Neuronal stem cell (in vitro differentiated cells): ENCODE data around the gene CYP11A1.

Experiments
- DNase-seq: peaks from one replicate; pipeline ENCODE4 v3.0.0-alpha.2; 2013; ENCODE audit warnings: low spot score
- H2AFZ ChIP-seq: one replicate; pipeline ENCODE4 v1.6.1; 2013; ENCODE audit warnings: mild to moderate bottlenecking, low read length, inconsistent platforms
- H2AK5ac ChIP-seq: 2 replicates; pipeline ENCODE4 v1.6.1; 2013; ENCODE audit warnings: low read depth, mild to moderate bottlenecking, inconsistent platforms, low read length, moderate library complexity, mixed read lengths
- H2BK120ac ChIP-seq: 2 replicates; pipeline ENCODE4 v1.6.1; 2013; ENCODE audit warnings: low read depth, mild to moderate bottlenecking, inconsistent platforms, low read length, moderate library complexity, mixed read lengths
- H2BK12ac ChIP-seq: one replicate; pipeline ENCODE4 v1.6.1; 2013; ENCODE audit warnings: low read length, inconsistent platforms
- H2BK15ac ChIP-seq: 2 replicates; pipeline ENCODE4 v1.6.1; 2013; ENCODE audit warnings: mild to moderate bottlenecking, low read length, inconsistent platforms, mixed read lengths
- H2BK5ac ChIP-seq: one replicate; pipeline ENCODE4 v1.6.1; 2013; ENCODE audit warnings: inconsistent platforms, mild to moderate bottlenecking, low read length, moderate library complexity
- H3K14ac ChIP-seq: one replicate; pipeline ENCODE4 v1.6.1; 2013; ENCODE audit warnings: low read length, inconsistent platforms
- H3K18ac ChIP-seq: 2 replicates; pipeline ENCODE4 v1.6.1; 2013; ENCODE audit warnings: low read length, inconsistent platforms
- H3K23ac ChIP-seq: 2 replicates; pipeline ENCODE4 v1.6.1; 2013; ENCODE audit warnings: low read depth, mild to moderate bottlenecking, mixed read lengths, low read length, inconsistent platforms; ENCODE audit not compliant: poor library complexity
- H3K27ac ChIP-seq: replicated peaks from 3 replicates; pipeline ENCODE4 v1.5.1; 2013; ENCODE audit warnings: low read length, inconsistent platforms
- H3K27me3 ChIP-seq, 3 experiments: 2 replicates each; pipeline ENCODE4 v1.6.1; 2013; ENCODE audit warnings: low read length in 3 of 3, mild to moderate bottlenecking in 2 of 3, inconsistent platforms in 1 of 3, low read depth in 1 of 3, mixed read lengths in 1 of 3, moderate library complexity in 1 of 3; ENCODE audit not compliant: control insufficient read depth in 3 of 3, insufficient read depth in 3 of 3
- H3K36me3 ChIP-seq, 2 donors: replicated peaks in 1 of 2; 2 replicates each; pipeline ENCODE4 v1.6.1; 2013; ENCODE audit warnings: low read length in 2 of 2; ENCODE audit not compliant: control insufficient read depth in 2 of 2, insufficient read depth in 2 of 2
- H3K4ac ChIP-seq: 2 replicates; pipeline ENCODE4 v1.6.1; 2013; ENCODE audit warnings: inconsistent platforms, mild to moderate bottlenecking, low read length, moderate library complexity
- H3K4me1 ChIP-seq, 2 donors: 1 replicate in 1 of 2; 2 replicates in 1 of 2; pipeline ENCODE4 v1.6.1; 2013; ENCODE audit warnings: low read length in 2 of 2, low read depth in 1 of 2; ENCODE audit not compliant: control insufficient read depth in 2 of 2, insufficient read depth in 1 of 2
- H3K4me2 ChIP-seq: one replicate; pipeline ENCODE4 v1.6.1; 2013; ENCODE audit warnings: mild to moderate bottlenecking, low read length, inconsistent platforms; ENCODE audit not compliant: insufficient read depth, poor library complexity, severe bottlenecking
- H3K4me3 ChIP-seq, 2 donors: 2 replicates each; pipeline ENCODE4 v1.5.1; 2013; ENCODE audit warnings: low read length in 2 of 2, mild to moderate bottlenecking in 2 of 2, inconsistent platforms in 1 of 2, moderate library complexity in 1 of 2
- H3K79me1 ChIP-seq: one replicate; pipeline ENCODE4 v1.6.1; 2013; ENCODE audit warnings: low read depth, mild to moderate bottlenecking, inconsistent platforms, low read length, moderate library complexity
- H3K9ac ChIP-seq: one replicate; pipeline ENCODE4 v1.6.1; 2013; ENCODE audit warnings: mild to moderate bottlenecking, low read depth, low read length, inconsistent platforms; ENCODE audit not compliant: poor library complexity
- H3K9me3 ChIP-seq, 2 donors: replicated peaks in 1 of 2; 2 replicates each; pipeline versions ENCODE3 to v1.6.1; 2013; ENCODE audit warnings: low read length in 2 of 2, mild to moderate bottlenecking in 2 of 2, inconsistent platforms in 1 of 2, low read depth in 1 of 2, mixed read lengths in 1 of 2, moderate library complexity in 1 of 2; ENCODE audit not compliant: control insufficient read depth in 2 of 2, insufficient read depth in 1 of 2
- H4K8ac ChIP-seq: one replicate; pipeline ENCODE4 v1.6.1; 2013; ENCODE audit warnings: low read depth, mild to moderate bottlenecking, inconsistent platforms, low read length, moderate library complexity
- H4K91ac ChIP-seq: one replicate; pipeline ENCODE4 v1.6.1; 2013; ENCODE audit warnings: low read length, low read depth, mild to moderate bottlenecking, inconsistent platforms; ENCODE audit not compliant: poor library complexity
- WGBS, 2 donors: extraction: QIAGEN DNeasy Blood & Tissue Kit; methylation state at CpG; one replicate each; pipeline ENCODE4 v1.1.7; 2013; ENCODE audit warnings: missing lambda C conversion rate in 2 of 2, mixed read lengths in 1 of 2; ENCODE audit not compliant: insufficient read length in 2 of 2, insufficient replicate concordance in 1 of 2; ENCODE audit errors: extremely low coverage in 2 of 2; 5-methylcytosine and 5-hydroxymethylcytosine counted together

CYP11A1 gene

DNA sequence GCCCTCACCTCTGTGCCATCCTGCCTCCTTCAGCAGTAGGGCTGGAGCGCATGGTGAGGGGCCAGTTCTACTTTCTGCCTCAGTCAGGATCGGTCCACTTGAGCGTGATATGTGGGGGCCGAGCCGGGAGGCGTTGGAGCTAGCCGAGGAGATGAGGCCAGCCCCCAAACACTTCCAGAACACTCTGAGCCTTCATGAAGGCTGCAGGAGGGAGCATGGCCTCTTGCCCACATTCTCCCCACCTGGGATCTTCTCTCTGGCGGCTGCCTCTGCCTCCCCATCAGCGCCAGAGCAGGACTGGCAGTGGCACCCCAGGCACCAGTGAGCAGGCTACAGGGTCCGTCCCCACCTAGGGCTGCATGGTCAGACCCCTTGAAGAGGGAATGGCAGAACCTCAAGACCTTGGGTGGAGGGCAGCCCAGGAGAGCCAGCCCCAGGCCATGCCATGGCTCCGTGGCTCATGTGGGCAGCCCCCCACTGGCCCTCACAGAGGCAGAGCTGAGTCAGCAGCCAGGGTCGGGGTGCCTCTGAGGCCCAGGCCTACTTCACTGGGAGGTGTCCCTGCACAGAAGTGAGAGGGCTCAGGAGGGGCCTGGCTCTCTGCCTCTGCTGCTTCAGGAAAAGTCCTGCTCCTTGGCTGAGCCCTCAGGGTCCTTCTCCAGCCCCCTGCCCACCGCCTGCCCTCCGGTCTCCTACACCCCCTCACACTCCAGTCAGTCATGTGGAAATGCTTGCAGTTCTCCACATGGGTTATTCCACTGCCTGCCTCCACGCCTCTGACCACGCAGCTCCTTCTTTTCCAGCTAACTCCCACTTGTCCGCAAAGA lies 28.1 kb upstream of the CYP11A1 start:
- no peak overlapping the region for H4K8ac ChIP-seq
- no peak overlapping the region for H3K4ac ChIP-seq
- H3K14ac ChIP-seq = no peak overlapping the region
- no peak overlapping the region for H2BK12ac ChIP-seq
- H2BK120ac ChIP-seq = peak overlapping the region; percentile 32
- no peaks in the 10 kb centered on the region for H3K36me3 ChIP-seq
- no CpG with 5 or more reads among the region's 17 CpGs for WGBS, 2 donors
- peaks cover 0 to 2% of the 10 kb centered on the region in 2 donors for H3K9me3 ChIP-seq
- no peak for DNase-seq
- peak overlapping the region; percentile 82 for H2BK15ac ChIP-seq
- H3K27ac ChIP-seq = no peak overlapping the region
- H3K79me1 ChIP-seq = no peaks in the 10 kb centered on the region
- H4K91ac ChIP-seq = peak overlapping the region; percentile 44
- peaks cover 0 to 6% of the 10 kb centered on the region in 2 donors for H3K4me1 ChIP-seq
- peak overlapping the region; percentile 80 for H3K23ac ChIP-seq
- H2AFZ ChIP-seq = no peak overlapping the region
- peak overlapping the region; percentile 65 for H3K18ac ChIP-seq
- no peak overlapping the region for H3K9ac ChIP-seq
- peak overlapping the region; percentile 19 for H2BK5ac ChIP-seq
- no peak overlapping the region for H3K4me3 ChIP-seq
- peaks cover 0 to 64% (median 0%) of the 10 kb centered on the region in 3 experiments for H3K27me3 ChIP-seq
- H2AK5ac ChIP-seq = peak overlapping the region; percentile 48
- H3K4me2 ChIP-seq = no peak overlapping the region

DNA sequence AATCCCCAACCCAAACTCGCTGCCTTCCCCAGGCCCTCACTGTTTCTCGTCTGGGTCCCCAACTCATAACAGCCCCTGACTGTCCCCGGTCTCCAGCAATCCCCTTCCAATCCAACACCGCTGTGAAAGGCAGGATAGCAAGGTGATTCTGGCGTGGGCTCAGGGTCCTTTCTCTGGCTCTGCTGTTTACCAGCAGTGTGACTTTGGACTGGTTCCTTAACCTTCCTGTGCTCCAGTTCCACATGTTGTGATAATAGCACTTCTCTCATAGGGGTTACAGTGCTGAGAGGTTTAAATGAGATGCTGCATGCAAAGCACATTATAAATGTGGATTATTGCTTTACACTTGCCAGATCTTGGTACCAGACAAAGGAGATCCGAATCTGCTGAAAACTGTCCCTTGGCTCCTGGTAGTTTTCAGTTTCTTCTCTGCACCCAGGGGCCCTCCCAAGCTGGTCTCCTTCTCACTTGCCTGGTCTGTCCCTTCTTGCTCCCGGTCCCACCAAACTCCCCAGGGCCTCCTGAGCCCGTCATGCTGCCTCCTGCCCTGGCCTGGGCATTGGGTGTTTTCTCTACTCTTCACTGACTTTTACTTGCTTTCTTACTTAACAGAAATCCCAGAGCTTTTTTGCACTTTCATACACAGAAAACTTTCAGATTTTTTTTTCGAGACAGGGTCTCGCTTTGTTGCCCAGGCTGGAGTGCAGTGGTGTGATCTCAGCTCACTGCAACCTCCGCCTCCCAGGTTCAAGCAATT lies 26.8 kb upstream of the CYP11A1 start:
- Histone ChIP-seq H3K14ac (no peak overlapping the region), H4K91ac (no peak overlapping the region), H3K4me3 (no peak overlapping the region), H3K27me3 (peaks cover 0 to 70% (median 0%) of the 10 kb centered on the region in 3 experiments), H3K4me2 (no peak overlapping the region), H3K9ac (no peak overlapping the region), H2BK12ac (no peak overlapping the region), H3K23ac (no peak overlapping the region), H3K4me1 (peaks cover 0 to 6% of the 10 kb centered on the region in 2 donors), H4K8ac (no peak overlapping the region), H3K79me1 (no peaks in the 10 kb centered on the region), H3K18ac (no peak overlapping the region), H2BK5ac (no peak overlapping the region), H2BK15ac (no peak overlapping the region), H2BK120ac (no peak overlapping the region), H2AFZ (no peak overlapping the region), H2AK5ac (no peak overlapping the region), H3K27ac (no peak overlapping the region), H3K4ac (no peak overlapping the region), H3K36me3 (no peaks in the 10 kb centered on the region), H3K9me3 (peaks cover 0 to 2% of the 10 kb centered on the region in 2 donors)
- DNase-seq = no peak
- WGBS, 2 donors = no CpG with 5 or more reads among the region's 11 CpGs

DNA sequence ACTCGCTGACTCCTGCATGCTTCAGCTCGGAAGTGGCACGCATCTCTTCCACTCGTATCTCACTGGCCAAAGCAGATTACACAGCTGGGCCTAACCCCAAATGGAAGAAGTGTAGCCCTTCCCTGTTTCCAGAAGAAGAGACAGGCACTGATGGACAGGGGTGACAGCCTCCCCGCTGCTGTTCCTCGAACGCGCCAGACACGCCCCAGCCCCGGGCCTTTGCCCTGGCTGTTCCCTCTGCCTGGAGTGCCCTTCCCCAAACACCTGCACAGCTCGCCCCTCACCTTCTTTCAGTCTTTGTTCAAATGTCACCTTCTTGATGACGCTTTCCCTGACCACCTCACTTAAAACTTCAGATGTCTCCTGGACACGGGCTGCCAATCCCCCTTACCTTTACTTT lies 26.0 kb upstream of the CYP11A1 start:
- no peak overlapping the region for H3K18ac ChIP-seq
- no peaks in the 10 kb centered on the region for H3K36me3 ChIP-seq
- H3K14ac ChIP-seq = peak overlapping the region; percentile 85
- no peak overlapping the region for H3K27ac ChIP-seq
- no peak overlapping the region for H3K9ac ChIP-seq
- no peak overlapping the region for H4K91ac ChIP-seq
- peak overlapping the region; percentile 34 for H3K23ac ChIP-seq
- H2AFZ ChIP-seq = no peak overlapping the region
- peaks cover 0 to 75% (median 0%) of the 10 kb centered on the region in 3 experiments for H3K27me3 ChIP-seq
- H3K4me3 ChIP-seq = no peak overlapping the region
- H3K4ac ChIP-seq = no peak overlapping the region
- H2BK15ac ChIP-seq = no peak overlapping the region
- no peaks in the 10 kb centered on the region for H3K79me1 ChIP-seq
- H2BK120ac ChIP-seq = peak overlapping the region; percentile 9
- H3K9me3 ChIP-seq = peaks cover 0 to 2% of the 10 kb centered on the region in 2 donors
- DNase-seq = no peak
- H2AK5ac ChIP-seq = no peak overlapping the region
- H2BK12ac ChIP-seq = no peak overlapping the region
- no peak overlapping the region for H4K8ac ChIP-seq
- no peak overlapping the region for H3K4me2 ChIP-seq
- H2BK5ac ChIP-seq = no peak overlapping the region
- WGBS, 2 donors = no CpG with 5 or more reads among the region's 13 CpGs
- H3K4me1 ChIP-seq = peaks cover 0 to 6% of the 10 kb centered on the region in 2 donors

DNA sequence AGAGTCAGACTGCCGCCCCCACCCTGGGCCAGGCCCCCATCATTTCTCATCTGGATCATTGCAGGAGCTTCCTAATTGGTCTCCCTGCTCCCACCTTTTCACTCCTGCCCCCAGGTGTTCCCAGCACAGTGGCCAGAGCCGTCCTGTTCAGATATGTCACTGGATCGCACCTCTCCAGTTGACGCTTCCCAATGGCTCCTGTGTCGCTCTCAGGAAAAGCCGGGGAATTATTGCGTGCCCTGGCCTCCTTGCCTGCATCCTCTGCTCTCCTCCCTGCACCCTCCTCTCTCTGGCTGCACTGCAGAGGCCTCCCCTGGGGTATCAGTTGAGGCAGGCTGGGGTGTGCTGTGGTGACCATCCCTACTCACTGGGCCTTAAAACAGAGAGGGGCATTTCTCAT lies 25.5 kb upstream of the CYP11A1 start:
- Histone ChIP-seq H3K4me1 (peaks cover 0 to 6% of the 10 kb centered on the region in 2 donors), H3K18ac (no peak overlapping the region), H3K14ac (peak overlapping the region; percentile 85), H2BK15ac (no peak overlapping the region), H2BK120ac (no peak overlapping the region), H2AFZ (no peak overlapping the region), H2BK5ac (no peak overlapping the region), H4K91ac (no peak overlapping the region), H3K4ac (no peak overlapping the region), H3K9me3 (peaks cover 0 to 2% of the 10 kb centered on the region in 2 donors), H3K36me3 (no peaks in the 10 kb centered on the region), H3K79me1 (no peaks in the 10 kb centered on the region), H3K23ac (peak overlapping the region; percentile 34), H4K8ac (no peak overlapping the region), H3K4me3 (no peak overlapping the region), H3K27me3 (peaks cover 0 to 75% (median 0%) of the 10 kb centered on the region in 3 experiments), H3K9ac (peak overlapping the region; percentile 33), H2AK5ac (no peak overlapping the region), H3K4me2 (no peak overlapping the region), H3K27ac (no peak overlapping the region), H2BK12ac (no peak overlapping the region)
- WGBS, 2 donors = no CpG with 5 or more reads among the region's 7 CpGs
- no peak for DNase-seq
